Breast epithelium (tissue), 3 donors: ENCODE data around the gene OR2T11.

ENCODE experiments used
- CTCF ChIP-seq, 3 donors: fragments of 450-650 bp; IDR thresholded peaks; one replicate each; pipeline ENCODE4 v1.5.1; 2016 to 2017; ENCODE audit warnings: antibody characterized with exemption in 3 of 3, mild to moderate bottlenecking in 3 of 3, moderate library complexity in 3 of 3
- POLR2AphosphoS5 ChIP-seq, 3 donors: sonication (generic); formaldehyde crosslinking; IDR thresholded peaks; one replicate each; pipeline ENCODE4 v1.6.1; 2017; ENCODE audit warnings: antibody characterized with exemption in 3 of 3

GRCh38 chr1:248631354-248632008 lies 3.4 kb downstream of the OR2T11 start:
- no peak for TF ChIP-seq CTCF (IDR thresholded peaks at IDR 0.05)
- no peak for TF ChIP-seq POLR2AphosphoS5 (IDR thresholded peaks at IDR 0.05)
